Dermis blood vessel endothelial cell (primary cell): ENCODE measurements around the gene XRN2. TPM values are rescaled to one million over a fixed set of nuclear protein-coding genes. Genes with fewer than 3 reads are reported as not detected.
A peak's percentile ranks its signal among the peaks of the same experiment; 100 is the strongest.

ENCODE experiments used
- DNase-seq: peaks from one replicate; pipeline ENCODE4 v3.0.0; 2010
- total RNA-seq: library from RNA; depleted of rRNA; stranded (reverse); fragments of >200 nt; gene quantifications from 2 replicates; pipeline ENCODE4 v1.2.3, GENCODE V29; 2014

XRN2 gene
- total RNA-seq, 1 donor from 2014 or later = 97.5 TPM

GRCh38 chr20:21432911-21433310 is 129.8 kb downstream of the XRN2 start:
- DNase-seq = no peak

- no peak for DNase-seq
Observed at GRCh38 chr20:21433329-21433890, 130.3 kb downstream of the XRN2 start.

GRCh38 chr20:21435576-21435975 is 132.4 kb downstream of the XRN2 start:
- no peak for DNase-seq

- peak; percentile 44 for DNase-seq
Observed at GRCh38 chr20:21436205-21436604, 133.1 kb downstream of the XRN2 start.

- no peak for DNase-seq
Observed at GRCh38 chr20:21437248-21437647, 134.1 kb downstream of the XRN2 start.

- DNase-seq = no peak
Observed at GRCh38 chr20:21437816-21438215, 134.7 kb downstream of the XRN2 start.

Other genes with a start within 250 kb of the XRN2 start
- not detected in 2 replicates for gene LINC00237, start 197.0 kb upstream of the XRN2 start, total RNA-seq
- gene KIZ, start 177.2 kb upstream of the XRN2 start, total RNA-seq = 5.7 and 7.5 TPM in 2 replicates
- not detected in 2 replicates for gene NKX2-4, start 94.2 kb downstream of the XRN2 start, total RNA-seq
- gene NKX2-2, start 210.7 kb downstream of the XRN2 start, total RNA-seq = not detected in 2 replicates